ENCODE results near the gene NUMA1.
A peak's percentile ranks its signal among the peaks of the same experiment; 100 is the strongest.

The NUMA1 gene

DNA sequence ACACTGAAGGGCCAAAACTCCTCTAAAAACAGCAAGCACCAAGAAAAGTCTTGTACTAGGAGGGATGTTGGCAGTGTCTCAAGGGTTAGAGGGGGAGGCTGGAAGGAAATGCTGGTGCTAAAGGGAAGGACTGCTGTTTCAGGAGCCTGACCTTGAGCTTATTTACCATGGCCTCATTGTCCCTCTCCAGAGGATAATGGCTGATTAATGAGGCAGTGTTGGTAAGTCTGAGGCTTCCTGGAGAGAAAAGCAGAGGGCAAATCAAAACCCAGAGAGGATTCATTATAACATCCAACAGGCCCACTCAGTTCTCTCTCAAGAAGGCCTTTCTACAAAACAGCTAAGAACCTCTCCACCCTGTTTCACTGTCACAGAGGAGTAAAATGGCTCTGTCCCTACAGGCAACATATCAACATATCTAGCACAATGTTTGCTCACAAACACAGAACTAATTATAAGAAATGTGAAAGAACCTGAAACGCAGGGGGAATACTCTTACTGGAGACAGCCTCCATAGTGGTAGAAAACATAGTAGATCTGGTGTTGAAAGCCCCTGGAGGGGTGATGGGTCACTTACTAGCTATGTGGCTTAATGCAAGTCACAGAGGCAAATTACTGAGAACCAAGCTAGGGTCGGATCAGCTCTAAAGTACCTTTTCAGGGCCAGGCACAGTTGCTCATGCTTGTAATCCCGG lies 31.4 kb downstream of the NUMA1 start:
- no peak for DNase-seq

DNA sequence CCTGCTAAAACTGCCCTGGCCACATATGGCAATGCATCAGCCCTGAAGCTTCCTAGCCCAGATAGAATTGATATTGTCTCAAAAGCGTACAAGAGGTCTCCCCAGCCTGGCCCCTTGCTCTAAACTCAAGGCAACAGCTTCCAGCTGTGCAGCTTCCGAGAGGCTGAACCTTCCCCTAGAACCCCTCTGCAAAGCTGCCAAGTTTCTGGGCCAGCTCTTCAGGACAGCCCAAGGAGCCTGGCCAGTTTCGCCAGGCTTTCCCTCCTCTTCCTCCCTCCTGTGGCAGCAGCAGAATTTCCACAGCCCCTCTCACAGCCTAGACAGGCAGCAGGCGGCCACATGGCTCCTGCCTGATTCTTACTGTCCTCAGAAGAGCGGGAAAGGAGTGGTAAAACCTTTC lies 34.5 kb downstream of the NUMA1 start:
- no peak for DNase-seq

DNA sequence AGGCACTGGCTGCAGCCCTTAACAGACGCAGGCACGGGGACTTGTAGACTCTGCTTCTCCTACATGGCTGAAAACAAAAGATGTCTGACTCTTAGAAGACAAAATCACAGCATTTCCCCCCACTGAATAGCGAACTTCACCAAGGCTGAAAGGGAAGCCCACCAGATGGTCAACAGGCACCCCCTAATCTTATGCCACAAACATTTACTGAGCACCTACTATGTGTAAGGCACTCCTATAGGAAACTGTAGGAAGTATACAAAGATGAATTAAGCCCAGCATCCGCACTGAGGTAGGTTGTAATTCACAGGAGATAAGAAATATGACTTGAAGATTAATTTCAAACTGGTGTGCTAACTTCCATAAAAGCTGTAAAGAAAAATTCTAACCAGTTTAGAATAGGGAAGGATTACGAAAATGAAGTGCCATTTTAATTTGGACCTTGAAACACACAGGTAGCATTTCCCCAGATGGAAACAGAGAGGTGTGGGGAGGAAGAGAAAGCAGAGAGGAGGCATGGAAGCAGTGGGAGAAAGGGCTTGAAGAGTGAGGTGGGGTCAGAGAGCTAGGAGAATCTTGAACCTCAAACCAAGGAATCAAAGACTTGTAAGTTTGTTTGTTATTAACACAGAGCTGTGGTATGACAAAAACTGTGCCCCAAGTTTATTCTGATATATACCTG lies 38.1 kb downstream of the NUMA1 start:
- peak; percentile 6 for DNase-seq

- peak; percentile 66 for DNase-seq
Observed at GRCh38 chr11:72041364-72042063, 38.8 kb downstream of the NUMA1 start.

DNA sequence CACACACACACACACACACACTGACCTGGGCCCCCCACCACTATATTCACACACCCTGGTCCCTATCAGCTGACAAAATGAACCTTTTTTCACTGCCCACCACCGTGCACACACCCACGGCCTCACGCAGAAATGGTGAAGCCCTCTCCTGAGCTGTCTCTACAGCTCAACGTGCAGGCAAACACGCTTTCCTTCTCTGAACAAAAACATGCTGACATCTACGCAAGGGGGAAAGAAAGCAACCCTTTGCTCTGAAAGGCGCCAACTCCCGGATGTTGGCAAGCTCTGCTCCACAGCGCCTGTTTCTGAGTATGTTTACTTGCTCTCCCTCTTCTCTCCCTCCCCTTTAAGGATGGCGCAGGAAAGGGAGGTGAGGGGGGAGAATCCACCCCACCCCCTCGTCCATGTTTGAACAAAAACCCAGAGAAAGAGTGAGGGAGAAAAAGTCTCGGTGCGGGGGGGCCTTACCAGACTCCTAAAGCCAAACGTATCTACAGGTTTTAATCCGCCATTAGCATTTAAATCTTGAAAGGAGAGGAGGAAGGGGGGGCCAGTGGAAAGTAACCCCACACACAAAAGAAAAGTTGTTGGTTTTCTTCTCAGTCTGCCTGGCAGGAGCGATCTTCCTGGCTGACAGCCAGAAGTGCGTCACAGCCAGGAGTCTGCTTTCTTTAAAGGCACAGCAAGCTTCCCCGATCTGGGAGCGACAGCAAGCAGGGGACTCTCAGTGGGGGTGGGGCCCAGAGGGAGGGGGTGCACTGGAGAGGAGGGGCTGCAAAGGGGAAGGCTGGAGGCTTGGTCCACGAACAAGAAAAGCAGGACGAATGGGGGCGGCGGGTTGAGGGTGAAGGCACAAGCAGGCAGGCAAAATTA lies 39.6 kb downstream of the NUMA1 start:
- DNase-seq: peak; percentile 89

DNA sequence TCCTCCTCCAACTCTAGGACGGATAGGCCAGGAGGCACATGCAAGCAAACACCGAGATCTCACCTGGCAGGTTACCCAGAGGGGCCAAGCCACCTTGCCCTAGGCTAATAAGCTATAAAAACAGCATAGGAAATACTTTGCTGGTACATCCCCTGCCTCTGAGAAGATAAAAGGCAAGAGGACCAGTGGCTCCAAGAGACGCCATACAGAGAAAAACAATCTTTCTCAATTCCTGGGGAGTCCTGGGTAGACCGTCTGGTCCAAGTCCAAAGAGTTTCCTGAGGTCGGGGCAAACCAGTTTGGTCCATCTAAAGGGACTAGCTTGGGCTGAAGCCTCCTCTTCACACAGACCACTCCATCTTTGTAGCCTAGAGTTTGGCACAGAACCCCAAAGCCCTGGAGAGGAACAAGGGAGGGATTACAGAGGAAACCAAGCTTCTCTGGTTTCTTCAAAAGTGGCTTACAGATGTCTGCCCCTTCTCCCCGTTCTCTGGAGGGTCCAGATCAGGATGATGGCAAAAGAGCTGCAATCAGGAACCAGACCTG lies 40.4 kb downstream of the NUMA1 start:
- peak; percentile 42 for DNase-seq

DNA sequence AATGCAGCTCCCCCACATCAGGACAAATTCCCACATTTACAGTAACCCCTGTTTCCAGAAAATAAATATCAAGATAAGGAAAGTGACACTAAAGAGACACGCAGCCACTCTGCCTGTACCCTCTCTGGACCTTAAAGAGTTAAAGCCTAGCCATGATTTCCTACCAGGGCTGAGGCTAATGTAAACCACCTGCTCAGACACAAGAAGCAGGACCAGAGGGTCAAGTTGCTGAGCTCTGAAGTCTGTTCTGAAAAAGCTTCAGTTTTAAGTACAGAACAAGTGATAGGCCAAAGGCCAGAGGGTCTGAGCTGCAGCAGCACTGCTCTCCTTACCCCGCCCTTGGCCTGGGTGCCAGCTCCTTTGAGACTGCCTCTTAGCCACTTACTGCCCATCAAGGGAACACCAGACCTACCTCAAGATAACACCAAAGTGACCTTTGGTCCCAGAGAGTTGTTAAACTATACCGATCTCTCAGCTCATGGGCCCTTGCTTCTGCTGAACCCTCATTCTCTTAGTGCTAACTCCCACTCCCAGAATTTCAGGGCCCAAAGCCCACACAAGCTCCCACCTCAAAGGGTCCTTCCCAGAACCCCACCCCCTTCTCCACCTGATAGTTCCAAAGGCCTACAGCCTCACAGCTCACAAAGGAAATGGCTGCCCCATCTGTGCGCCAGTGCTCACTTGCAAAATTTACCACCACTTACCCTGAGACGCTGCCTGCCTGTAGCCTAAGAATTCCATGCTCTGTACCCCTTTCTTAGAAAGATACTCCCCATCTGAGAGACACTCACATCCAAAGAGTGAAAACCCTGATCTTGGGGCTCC lies 41.1 kb downstream of the NUMA1 start:
- no peak for DNase-seq

- no peak for DNase-seq
Observed at GRCh38 chr11:72038491-72038890, 41.9 kb downstream of the NUMA1 start.

DNA sequence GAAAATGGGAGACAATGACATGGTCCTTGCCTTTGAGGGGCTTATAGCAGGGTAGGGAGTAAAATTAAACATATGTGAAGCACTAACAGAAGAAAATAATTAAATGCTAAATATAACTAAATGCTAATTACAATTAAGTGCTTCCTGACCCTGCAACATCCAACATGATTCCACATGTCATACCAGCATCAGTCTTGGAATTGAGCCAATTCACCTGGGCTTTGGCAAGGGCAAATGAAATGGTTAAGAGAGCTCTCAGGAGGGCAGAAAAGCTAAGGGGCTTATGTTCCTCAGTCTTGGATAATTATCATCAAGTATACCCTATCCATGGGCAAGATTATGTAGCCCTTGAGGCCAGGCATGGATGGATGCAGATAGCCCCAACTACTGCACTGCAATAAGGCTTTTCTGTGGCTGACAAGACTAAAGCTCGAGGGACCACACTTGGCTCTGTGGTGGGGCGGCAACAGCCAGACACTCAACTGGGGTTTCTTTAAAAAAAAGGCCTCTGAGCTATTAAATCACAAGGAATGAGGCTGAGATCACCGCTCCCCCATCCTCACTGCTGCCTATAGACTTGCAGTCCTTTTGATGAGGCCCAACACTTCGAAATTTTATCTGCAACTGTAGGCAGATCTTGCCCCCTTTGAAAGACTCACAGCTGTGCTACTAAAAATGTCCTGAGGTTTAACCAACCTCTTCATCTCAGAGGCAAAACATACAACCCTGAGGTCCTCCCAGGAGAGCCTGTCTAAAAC lies 42.6 kb downstream of the NUMA1 start:
- DNase-seq: no peak

DNA sequence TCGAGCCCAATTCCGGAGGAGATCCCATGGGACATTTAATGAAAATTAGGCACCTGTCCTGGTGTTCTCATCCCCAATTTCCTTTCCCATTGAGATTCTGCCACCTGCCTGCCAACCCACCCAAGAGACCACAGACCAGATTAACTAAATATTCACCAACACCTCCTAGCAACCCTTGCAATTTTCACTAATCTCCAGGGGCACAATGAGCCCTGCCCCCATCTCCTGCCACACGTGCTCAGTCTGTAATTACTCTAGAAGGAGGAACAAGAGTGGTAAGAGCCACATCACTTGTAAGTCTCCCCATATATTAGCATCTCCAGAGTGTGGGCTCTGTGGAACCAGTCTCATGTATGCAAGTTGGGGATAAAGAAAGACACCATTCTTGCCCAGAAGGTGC lies 43.7 kb downstream of the NUMA1 start:
- DNase-seq: no peak

- no peak for DNase-seq
Observed at GRCh38 chr11:72030472-72031045, 49.8 kb downstream of the NUMA1 start.

GRCh38 chr11:72026090-72026489 lies 54.3 kb downstream of the NUMA1 start:
- DNase-seq: no peak

GRCh38 chr11:72024069-72024754 lies 56.1 kb downstream of the NUMA1 start:
- DNase-seq: no peak

GRCh38 chr11:72023335-72023734 lies 57.0 kb downstream of the NUMA1 start:
- DNase-seq: no peak

- DNase-seq: no peak
Observed at GRCh38 chr11:72018171-72018570, 62.2 kb downstream of the NUMA1 start.

DNA sequence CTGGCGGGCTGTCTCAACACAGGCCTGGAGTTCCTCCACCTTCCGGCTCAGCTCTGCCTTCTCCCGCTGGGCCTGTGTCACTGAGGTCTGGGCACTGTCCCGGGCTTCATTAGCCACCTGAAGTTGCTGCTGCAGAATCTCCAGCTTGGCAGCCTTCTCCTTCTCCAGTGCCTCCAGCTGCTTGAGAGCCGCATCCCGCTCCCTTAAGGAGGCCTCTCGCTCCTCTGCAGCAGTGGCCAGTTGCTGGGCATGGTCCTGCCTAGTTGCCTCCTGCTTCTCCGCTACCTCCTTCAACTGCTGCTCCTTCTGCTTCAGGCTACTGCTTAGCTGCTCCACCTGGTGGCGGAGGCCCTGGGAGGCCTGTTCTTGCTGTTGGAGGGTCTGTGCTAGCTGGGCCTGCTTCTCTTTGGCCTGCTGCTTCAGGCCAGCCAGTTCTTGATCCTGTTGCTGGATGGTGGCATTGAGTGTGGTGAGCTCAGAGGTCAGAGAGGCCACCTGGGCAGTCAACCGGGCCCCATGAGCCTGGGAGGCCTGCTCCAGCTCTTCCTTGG lies 64.8 kb downstream of the NUMA1 start:
- DNase-seq: no peak

- DNase-seq: no peak
Observed at GRCh38 chr11:72014761-72015320, 65.5 kb downstream of the NUMA1 start.

GRCh38 chr11:72013765-72014711 lies 66.3 kb downstream of the NUMA1 start:
- no peak for DNase-seq
